ENCODE results near the gene TTC34. TPM values are rescaled to one million over a fixed set of nuclear protein-coding genes. Genes with fewer than 3 reads are reported as not detected.
"Not testable (repeated sequence)": the region's sequence is repeated elsewhere in the genome, so short reads cannot be mapped to it uniquely, and the experiment has no call there.

The TTC34 gene
- total and polyA plus RNA-seq, 4 donors = 0.10 to 1.6 (median 1.1) TPM

GRCh38 chr1:2801046-2801445, 447 bp downstream of the TTC34 start:
- Histone ChIP-seq H3K27me3 (ENCODE audit: control insufficient read depth, insufficient read depth, low read length) (peaks cover 7% of the 10 kb centered on the region), H3K4me3 (ENCODE audit: low read depth, low read length) (no peak overlapping the region)
- 91% methylated on average over 6 of the region's 11 CpGs for WGBS (ENCODE audit: insufficient coverage)

GRCh38 chr1:2800664-2801045, 838 bp downstream of the TTC34 start:
- H3K9me3 ChIP-seq (ENCODE audit: control insufficient read depth, insufficient read depth, low read length) = no peaks in the 10 kb centered on the region
- no peak overlapping the region for H3K27ac ChIP-seq (ENCODE audit: low read depth, low read length)
- no peak overlapping the region for H3K4me3 ChIP-seq (ENCODE audit: low read depth, low read length)
- peaks cover 49% of the 10 kb centered on the region for H3K4me1 ChIP-seq (ENCODE audit: control insufficient read depth, insufficient read depth, low read length)
- H3K36me3 ChIP-seq (ENCODE audit: control insufficient read depth, insufficient read depth, low read length) = peaks cover 6% of the 10 kb centered on the region
- DNase-seq (ENCODE audit: low read depth in 4 of 6, low spot score in 6 of 6) = no peak
- 86% methylated on average over 8 of the region's 12 CpGs for WGBS (ENCODE audit: insufficient coverage)
- peaks cover 4% of the 10 kb centered on the region for H3K27me3 ChIP-seq (ENCODE audit: control insufficient read depth, insufficient read depth, low read length)

More at GRCh38 chr1:2801046-2801445, 447 bp downstream of the TTC34 start:
- no peaks in the 10 kb centered on the region for H3K9me3 ChIP-seq (ENCODE audit: control insufficient read depth, insufficient read depth, low read length)
- H3K27ac ChIP-seq (ENCODE audit: low read depth, low read length) = peak overlapping the region; percentile 64
- H3K36me3 ChIP-seq (ENCODE audit: control insufficient read depth, insufficient read depth, low read length) = peaks cover 6% of the 10 kb centered on the region
- no peak for DNase-seq (ENCODE audit: low read depth in 4 of 6, low spot score in 6 of 6)
- H3K4me1 ChIP-seq (ENCODE audit: control insufficient read depth, insufficient read depth, low read length) = peaks cover 53% of the 10 kb centered on the region

- H3K4me1 ChIP-seq (ENCODE audit: control insufficient read depth, insufficient read depth, low read length) = peaks cover 42% of the 10 kb centered on the region
- H3K4me3 ChIP-seq (ENCODE audit: low read depth, low read length) = no peak overlapping the region
- H3K36me3 ChIP-seq (ENCODE audit: control insufficient read depth, insufficient read depth, low read length) = peaks cover 6% of the 10 kb centered on the region
- H3K9me3 ChIP-seq (ENCODE audit: control insufficient read depth, insufficient read depth, low read length) = no peaks in the 10 kb centered on the region
- H3K27ac ChIP-seq (ENCODE audit: low read depth, low read length) = no peak overlapping the region
- DNase-seq (ENCODE audit: low read depth in 4 of 6, low spot score in 6 of 6) = no peak
- WGBS (ENCODE audit: insufficient coverage) = 88% methylated on average over 47 of the region's 49 CpGs
- H3K27me3 ChIP-seq (ENCODE audit: control insufficient read depth, insufficient read depth, low read length) = peaks cover 4% of the 10 kb centered on the region
These were observed 1.5 kb downstream of the TTC34 start for GRCh38 chr1:2799811-2800663.

GRCh38 chr1:2798958-2799357, 2.5 kb downstream of the TTC34 start:
- not testable (repeated sequence) for DNase-seq (ENCODE audit: low read depth in 4 of 6, low spot score in 6 of 6); H3K9me3 ChIP-seq (ENCODE audit: control insufficient read depth, insufficient read depth, low read length); H3K36me3 ChIP-seq (ENCODE audit: control insufficient read depth, insufficient read depth, low read length); H3K27me3 ChIP-seq (ENCODE audit: control insufficient read depth, insufficient read depth, low read length); H3K27ac ChIP-seq (ENCODE audit: low read depth, low read length); H3K4me3 ChIP-seq (ENCODE audit: low read depth, low read length)
- H3K4me1 ChIP-seq (ENCODE audit: control insufficient read depth, insufficient read depth, low read length) = peaks cover 33% of the 10 kb centered on the region
- 81% methylated on average over 2 of the region's 7 CpGs for WGBS (ENCODE audit: insufficient coverage)

- Histone ChIP-seq H3K36me3 (ENCODE audit: control insufficient read depth, insufficient read depth, low read length) (peaks cover 3% of the 10 kb centered on the region), H3K4me1 (ENCODE audit: control insufficient read depth, insufficient read depth, low read length) (peaks cover 23% of the 10 kb centered on the region), H3K9me3 (ENCODE audit: control insufficient read depth, insufficient read depth, low read length) (no peaks in the 10 kb centered on the region), H3K4me3 (ENCODE audit: low read depth, low read length) (no peak overlapping the region), H3K27me3 (ENCODE audit: control insufficient read depth, insufficient read depth, low read length) (peaks cover 4% of the 10 kb centered on the region), H3K27ac (ENCODE audit: low read depth, low read length) (no peak overlapping the region)
- DNase-seq (ENCODE audit: low read depth in 4 of 6, low spot score in 6 of 6) = no peak
- WGBS (ENCODE audit: insufficient coverage) = 74% methylated on average over 5 of the region's 6 CpGs
These were observed 3.8 kb downstream of the TTC34 start for GRCh38 chr1:2797741-2798016.

- H3K9me3 ChIP-seq (ENCODE audit: control insufficient read depth, insufficient read depth, low read length) = peaks cover 3% of the 10 kb centered on the region
- peaks cover 3% of the 10 kb centered on the region for H3K27me3 ChIP-seq (ENCODE audit: control insufficient read depth, insufficient read depth, low read length)
- no peak for DNase-seq (ENCODE audit: low read depth in 4 of 6, low spot score in 6 of 6)
- H3K4me3 ChIP-seq (ENCODE audit: low read depth, low read length) = no peak overlapping the region
- no peak overlapping the region for H3K27ac ChIP-seq (ENCODE audit: low read depth, low read length)
- peaks cover 17% of the 10 kb centered on the region for H3K4me1 ChIP-seq (ENCODE audit: control insufficient read depth, insufficient read depth, low read length)
- peaks cover 3% of the 10 kb centered on the region for H3K36me3 ChIP-seq (ENCODE audit: control insufficient read depth, insufficient read depth, low read length)
- WGBS (ENCODE audit: insufficient coverage) = 62% methylated on average over 19 of the region's 19 CpGs
These were observed 4.4 kb downstream of the TTC34 start for GRCh38 chr1:2796890-2797740.

GRCh38 chr1:2795926-2796325, 5.6 kb downstream of the TTC34 start:
- no peak for DNase-seq (ENCODE audit: low read depth in 4 of 6, low spot score in 6 of 6)
- Histone ChIP-seq H3K27ac (ENCODE audit: low read depth, low read length) (no peak overlapping the region), H3K4me1 (ENCODE audit: control insufficient read depth, insufficient read depth, low read length) (peaks cover 5% of the 10 kb centered on the region), H3K36me3 (ENCODE audit: control insufficient read depth, insufficient read depth, low read length) (peaks cover 3% of the 10 kb centered on the region), H3K27me3 (ENCODE audit: control insufficient read depth, insufficient read depth, low read length) (peaks cover 5% of the 10 kb centered on the region), H3K4me3 (ENCODE audit: low read depth, low read length) (no peak overlapping the region), H3K9me3 (ENCODE audit: control insufficient read depth, insufficient read depth, low read length) (peaks cover 4% of the 10 kb centered on the region)
- 88% methylated on average over 5 of the region's 6 CpGs for WGBS (ENCODE audit: insufficient coverage)

GRCh38 chr1:2791027-2791760, 10.3 kb downstream of the TTC34 start:
- DNase-seq (ENCODE audit: low read depth in 4 of 6, low spot score in 6 of 6) = no peak
- Histone ChIP-seq H3K4me3 (ENCODE audit: low read depth, low read length) (no peak overlapping the region), H3K36me3 (ENCODE audit: control insufficient read depth, insufficient read depth, low read length) (no peaks in the 10 kb centered on the region), H3K9me3 (ENCODE audit: control insufficient read depth, insufficient read depth, low read length) (peaks cover 4% of the 10 kb centered on the region), H3K27ac (ENCODE audit: low read depth, low read length) (no peak overlapping the region), H3K27me3 (ENCODE audit: control insufficient read depth, insufficient read depth, low read length) (peaks cover 20% of the 10 kb centered on the region), H3K4me1 (ENCODE audit: control insufficient read depth, insufficient read depth, low read length) (peaks cover 15% of the 10 kb centered on the region)
- 89% methylated on average over 13 of the region's 18 CpGs for WGBS (ENCODE audit: insufficient coverage)

GRCh38 chr1:2789986-2790581, 11.4 kb downstream of the TTC34 start:
- Histone ChIP-seq H3K27me3 (ENCODE audit: control insufficient read depth, insufficient read depth, low read length) (peaks cover 20% of the 10 kb centered on the region), H3K4me1 (ENCODE audit: control insufficient read depth, insufficient read depth, low read length) (peaks cover 15% of the 10 kb centered on the region), H3K4me3 (ENCODE audit: low read depth, low read length) (no peak overlapping the region), H3K9me3 (ENCODE audit: control insufficient read depth, insufficient read depth, low read length) (peaks cover 4% of the 10 kb centered on the region), H3K27ac (ENCODE audit: low read depth, low read length) (no peak overlapping the region), H3K36me3 (ENCODE audit: control insufficient read depth, insufficient read depth, low read length) (peaks cover 3% of the 10 kb centered on the region)
- DNase-seq (ENCODE audit: low read depth in 4 of 6, low spot score in 6 of 6) = no peak
- 27% methylated on average over 56 of the region's 58 CpGs for WGBS (ENCODE audit: insufficient coverage)

Measured in spinal cord (tissue), 10 donors.